Osteoblast (primary cell): Measurements from ENCODE around the gene POMT2. TPM values are rescaled to one million over a fixed set of nuclear protein-coding genes. Genes with fewer than 3 reads are reported as not detected.

ENCODE experiments used
- DNase-seq: peaks from one replicate; pipeline ENCODE4 v3.0.0; 2011; ENCODE audit warnings: low spot score, mixed read lengths; ENCODE audit not compliant: insufficient read length; ENCODE audit errors: missing footprints
- H2AFZ ChIP-seq: 2 replicates; pipeline ENCODE4 v1.6.0; 2011; ENCODE audit warnings: mild to moderate bottlenecking, low read length
- H3K27ac ChIP-seq: 2 replicates; pipeline ENCODE4 v1.5.1; 2011; ENCODE audit warnings: mild to moderate bottlenecking, low read depth, low read length, moderate library complexity
- H3K27me3 ChIP-seq: 2 replicates; pipeline ENCODE4 v1.6.0; 2012; ENCODE audit warnings: mild to moderate bottlenecking, control low read depth, inconsistent platforms, low read length, moderate library complexity; ENCODE audit not compliant: insufficient read depth
- H3K36me3 ChIP-seq: 2 replicates; pipeline ENCODE4 v1.5.1; 2011; ENCODE audit warnings: mild to moderate bottlenecking, low read length, control low read depth, moderate library complexity; ENCODE audit not compliant: insufficient read depth
- H3K4me1 ChIP-seq: 2 replicates; pipeline ENCODE4 v1.5.1; 2011; ENCODE audit warnings: mild to moderate bottlenecking, low read length, control low read depth, moderate library complexity; ENCODE audit not compliant: insufficient read depth
- H3K4me2 ChIP-seq: 2 replicates; pipeline ENCODE4 v1.6.0; 2011; ENCODE audit warnings: mild to moderate bottlenecking, low read length; ENCODE audit not compliant: insufficient read depth
- H3K4me3 ChIP-seq: fragments of 200-600 bp; sonication (generic); 3 replicates; pipeline ENCODE4 v1.5.1; 2012; ENCODE audit warnings: mild to moderate bottlenecking, low read length, inconsistent platforms; ENCODE audit not compliant: insufficient read depth
- H3K79me2 ChIP-seq: 2 replicates; pipeline ENCODE4 v1.6.0; 2012; ENCODE audit warnings: mild to moderate bottlenecking, low read length, control low read depth, inconsistent platforms; ENCODE audit not compliant: insufficient read depth
- H3K9me3 ChIP-seq: 2 replicates; pipeline ENCODE4 v1.5.1; 2011; ENCODE audit warnings: low read depth, low read length, control low read depth
- H4K20me1 ChIP-seq: 2 replicates; pipeline ENCODE4 v1.6.0; 2012; ENCODE audit warnings: mild to moderate bottlenecking, low read length, control low read depth; ENCODE audit not compliant: insufficient read depth
- CTCF ChIP-seq: IDR thresholded peaks from 2 replicates; pipeline ENCODE4 v1.5.1; 2011; ENCODE audit warnings: mild to moderate bottlenecking, low read depth, low read length, moderate library complexity; ENCODE audit errors: extremely low read depth
- total RNA-seq: library from RNA; depleted of rRNA; stranded (reverse); fragments of >200 nt; gene quantifications from 2 replicates; pipeline ENCODE4 v1.2.3, GENCODE V29; 2012

The POMT2 gene
- total RNA-seq, 1 donor = 11.6 TPM

DNA sequence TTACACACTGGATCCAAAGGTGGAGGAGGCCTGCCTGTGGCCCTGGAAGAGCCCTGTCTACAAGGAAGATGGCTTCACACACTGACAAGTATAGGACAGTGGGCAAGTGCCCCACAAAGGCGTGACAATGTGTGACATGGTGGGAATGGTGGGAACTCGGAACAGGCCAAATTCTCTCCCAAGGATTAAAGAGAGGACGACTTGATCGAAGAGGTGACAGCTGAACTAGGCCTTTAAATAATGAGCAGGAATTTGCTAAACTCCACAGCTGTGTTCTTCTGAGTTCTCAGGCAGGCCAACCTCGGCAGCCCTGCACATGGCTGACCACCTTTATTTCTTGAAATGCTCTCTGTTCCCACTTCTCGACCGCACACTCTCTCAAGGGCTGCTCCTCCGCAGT is 23.8 kb downstream of the POMT2 start:
- H3K4me3 ChIP-seq = no peak overlapping the region
- no peak overlapping the region for H2AFZ ChIP-seq
- no peaks in the 10 kb centered on the region for H3K79me2 ChIP-seq
- H3K27me3 ChIP-seq = no peaks in the 10 kb centered on the region
- no peaks in the 10 kb centered on the region for H3K4me1 ChIP-seq
- no peak overlapping the region for H3K27ac ChIP-seq
- H3K36me3 ChIP-seq = peaks cover 14% of the 10 kb centered on the region
- no peak for TF ChIP-seq CTCF
- DNase-seq = no peak
- H3K9me3 ChIP-seq = no peaks in the 10 kb centered on the region
- H4K20me1 ChIP-seq = no peaks in the 10 kb centered on the region
- H3K4me2 ChIP-seq = no peak overlapping the region

GRCh38 chr14:77296155-77296554 is 24.5 kb downstream of the POMT2 start:
- no peak for DNase-seq
- Histone ChIP-seq H3K79me2 (no peaks in the 10 kb centered on the region), H3K4me2 (no peak overlapping the region), H2AFZ (no peak overlapping the region), H3K36me3 (peaks cover 14% of the 10 kb centered on the region), H3K27me3 (no peaks in the 10 kb centered on the region), H3K4me3 (no peak overlapping the region), H3K4me1 (no peaks in the 10 kb centered on the region), H4K20me1 (no peaks in the 10 kb centered on the region), H3K27ac (no peak overlapping the region), H3K9me3 (no peaks in the 10 kb centered on the region)
- TF ChIP-seq CTCF = no peak

DNA sequence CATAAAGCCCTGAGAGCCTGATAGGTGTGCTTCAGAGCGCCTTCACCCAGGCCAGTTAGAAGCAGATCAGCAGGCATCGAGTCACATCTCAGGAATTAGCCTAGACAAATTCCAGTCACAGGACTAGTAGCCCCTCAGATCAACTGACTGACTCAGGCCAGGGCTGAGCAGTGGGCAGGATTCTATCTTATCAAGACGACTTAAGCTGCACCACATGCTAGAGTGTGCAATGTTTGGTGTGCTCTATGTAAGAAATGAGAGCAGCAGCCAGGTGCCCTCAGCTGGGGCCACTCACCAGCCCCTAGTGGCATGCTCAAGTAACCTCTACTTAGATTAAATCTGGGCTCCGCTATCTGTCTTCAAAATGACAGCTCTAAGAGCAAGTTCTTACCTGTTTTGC is 30.0 kb downstream of the POMT2 start:
- Histone ChIP-seq H3K27ac (no peak overlapping the region), H3K4me2 (no peak overlapping the region), H3K79me2 (no peaks in the 10 kb centered on the region), H3K27me3 (no peaks in the 10 kb centered on the region), H3K4me3 (no peak overlapping the region), H4K20me1 (no peaks in the 10 kb centered on the region), H3K9me3 (no peaks in the 10 kb centered on the region), H3K4me1 (no peaks in the 10 kb centered on the region), H2AFZ (no peak overlapping the region), H3K36me3 (peaks cover 14% of the 10 kb centered on the region)
- no peak for DNase-seq
- TF ChIP-seq CTCF = no peak

- no peak overlapping the region for H3K4me2 ChIP-seq
- H3K4me1 ChIP-seq = no peaks in the 10 kb centered on the region
- no peaks in the 10 kb centered on the region for H3K9me3 ChIP-seq
- no peak overlapping the region for H2AFZ ChIP-seq
- no peaks in the 10 kb centered on the region for H3K27me3 ChIP-seq
- no peak for TF ChIP-seq CTCF
- H4K20me1 ChIP-seq = no peaks in the 10 kb centered on the region
- no peak overlapping the region for H3K27ac ChIP-seq
- no peaks in the 10 kb centered on the region for H3K79me2 ChIP-seq
- H3K4me3 ChIP-seq = no peak overlapping the region
- peaks cover 25% of the 10 kb centered on the region for H3K36me3 ChIP-seq
- no peak for DNase-seq
Measured at GRCh38 chr14:77286576-77286975, 34.1 kb downstream of the POMT2 start.
